Left hindlimb (tissue), 1 donor: Measurements from ENCODE around the gene FAM163B.
"Not testable (repeated sequence)": the region's sequence is repeated elsewhere in the genome, so short reads cannot be mapped to it uniquely, and the experiment has no call there.

Experiments
- DNase-seq: peaks from one replicate; pipeline ENCODE4 v3.0.0-alpha.2; 2018

FAM163B gene

GRCh38 chr9:133564451-133565116, 44.6 kb downstream of the FAM163B start:
- DNase-seq, result no peak

GRCh38 chr9:133563814-133564213, 45.4 kb downstream of the FAM163B start:
- not testable (repeated sequence) for DNase-seq

GRCh38 chr9:133563291-133563796, 45.8 kb downstream of the FAM163B start:
- DNase-seq, result no peak

GRCh38 chr9:133562611-133563290, 46.4 kb downstream of the FAM163B start:
- no peak for DNase-seq

- DNase-seq, result no peak
These were observed 47.1 kb downstream of the FAM163B start for GRCh38 chr9:133561976-133562554.

GRCh38 chr9:133560944-133561343, 48.2 kb downstream of the FAM163B start:
- DNase-seq, result no peak

GRCh38 chr9:133560311-133560710, 48.9 kb downstream of the FAM163B start:
- DNase-seq, result no peak

GRCh38 chr9:133558191-133559126, 50.7 kb downstream of the FAM163B start:
- DNase-seq, result peak; percentile 70

- no peak for DNase-seq
These were observed 51.6 kb downstream of the FAM163B start for GRCh38 chr9:133557581-133557980.

GRCh38 chr9:133556354-133556753, 52.8 kb downstream of the FAM163B start:
- DNase-seq, result no peak

GRCh38 chr9:133554729-133555128, 54.5 kb downstream of the FAM163B start:
- DNase-seq, result no peak

GRCh38 chr9:133553973-133554713, 55.0 kb downstream of the FAM163B start:
- DNase-seq, result no peak

GRCh38 chr9:133553123-133553522, 56.1 kb downstream of the FAM163B start:
- no peak for DNase-seq

GRCh38 chr9:133552236-133552635, 57.0 kb downstream of the FAM163B start:
- no peak for DNase-seq

- DNase-seq, result no peak
These were observed 57.7 kb downstream of the FAM163B start for GRCh38 chr9:133551446-133551845.

GRCh38 chr9:133547116-133547515, 62.1 kb downstream of the FAM163B start:
- DNase-seq, result no peak

- no peak for DNase-seq
These were observed 62.9 kb downstream of the FAM163B start for GRCh38 chr9:133546287-133546680.

- DNase-seq, result peak; percentile 31
These were observed 63.5 kb downstream of the FAM163B start for GRCh38 chr9:133545494-133546286.

- DNase-seq, result no peak
These were observed 65.3 kb downstream of the FAM163B start for GRCh38 chr9:133543772-133544467.

- no peak for DNase-seq
These were observed 67.2 kb downstream of the FAM163B start for GRCh38 chr9:133542002-133542401.

GRCh38 chr9:133540698-133541025, 68.5 kb downstream of the FAM163B start:
- no peak for DNase-seq
